Right hindlimb (tissue), 1 donor: ENCODE results near the gene TGM3.

Experiments used
- DNase-seq: peaks from one replicate; pipeline ENCODE4 v3.0.0-alpha.2; 2018

The TGM3 gene

DNA sequence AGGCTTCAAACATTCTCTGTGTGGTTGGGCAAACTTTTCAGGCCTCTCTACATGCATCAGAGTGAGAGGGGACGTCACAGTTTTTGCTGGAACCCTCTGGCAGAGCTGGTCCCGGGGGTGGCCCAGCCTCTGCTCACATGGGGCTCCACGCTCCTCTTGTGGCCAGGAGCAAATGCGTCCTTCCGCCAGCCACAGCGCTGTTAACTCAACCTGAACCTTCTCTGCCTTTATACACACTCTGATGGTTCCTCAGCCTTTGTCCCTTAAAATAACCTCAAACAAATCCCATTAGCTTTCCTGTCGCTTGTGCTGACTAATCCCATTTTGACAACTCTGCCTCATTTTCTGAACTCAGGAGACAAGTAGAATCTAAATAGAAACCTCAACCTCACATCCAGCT lies 45.5 kb downstream of the TGM3 start:
- no peak for DNase-seq

DNA sequence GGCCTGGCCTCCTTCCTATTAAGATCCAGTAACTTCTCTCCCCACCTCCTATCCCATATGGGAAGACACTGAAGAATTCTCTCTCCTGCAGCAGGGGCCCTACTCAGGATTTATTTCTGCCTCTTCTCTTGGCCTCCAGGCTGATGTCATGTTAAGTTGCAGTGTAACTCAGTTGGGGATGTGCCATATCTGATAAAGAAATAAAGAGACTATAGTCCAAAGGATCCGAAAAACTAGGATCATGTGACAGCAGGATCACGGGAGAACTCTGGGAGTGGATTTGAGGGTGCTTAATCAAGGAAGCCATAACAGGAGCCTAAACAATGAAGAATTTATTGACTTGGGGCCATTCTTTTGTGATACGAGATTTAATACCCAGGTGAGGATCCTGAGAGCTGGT lies 46.4 kb downstream of the TGM3 start:
- no peak for DNase-seq

DNA sequence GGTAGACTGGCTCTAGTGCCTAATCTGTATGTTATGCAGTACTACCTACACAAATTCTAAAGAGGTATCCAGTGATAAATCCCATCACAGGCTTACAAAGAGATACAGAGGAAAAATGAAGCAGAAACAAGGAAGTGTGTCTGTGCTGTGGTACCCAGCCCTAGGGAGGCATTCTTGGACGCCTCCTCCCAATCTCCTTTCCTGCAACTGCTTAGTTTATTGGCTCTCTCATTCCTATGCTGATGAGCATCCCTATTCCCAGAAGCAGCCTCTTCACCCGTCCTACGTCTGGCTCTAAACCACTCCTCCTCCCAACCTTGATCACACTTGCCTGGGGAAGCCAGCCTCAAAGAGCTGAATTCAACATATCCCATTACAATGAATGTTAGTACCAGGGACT lies 50.4 kb downstream of the TGM3 start:
- no peak for DNase-seq

DNA sequence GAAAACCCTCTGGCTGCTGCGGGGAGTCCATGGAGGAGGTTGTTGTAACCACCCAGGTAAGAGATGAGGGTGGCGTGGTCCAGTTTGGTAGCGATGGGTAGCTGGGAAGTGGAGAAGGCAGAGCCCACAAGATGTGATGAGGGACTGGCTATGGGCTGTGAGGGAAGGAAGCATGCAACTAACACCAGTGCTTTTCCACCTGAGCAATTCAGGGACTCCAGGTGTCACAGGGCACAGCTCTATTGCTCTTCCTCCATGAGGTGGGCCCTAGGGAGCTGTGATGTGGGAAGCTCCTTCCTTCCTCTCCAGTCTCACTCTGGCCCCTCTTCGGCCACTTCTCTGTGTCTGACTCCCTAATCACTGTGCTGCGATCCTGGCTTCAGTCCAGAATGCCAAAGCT lies 52.5 kb downstream of the TGM3 start:
- DNase-seq = no peak

DNA sequence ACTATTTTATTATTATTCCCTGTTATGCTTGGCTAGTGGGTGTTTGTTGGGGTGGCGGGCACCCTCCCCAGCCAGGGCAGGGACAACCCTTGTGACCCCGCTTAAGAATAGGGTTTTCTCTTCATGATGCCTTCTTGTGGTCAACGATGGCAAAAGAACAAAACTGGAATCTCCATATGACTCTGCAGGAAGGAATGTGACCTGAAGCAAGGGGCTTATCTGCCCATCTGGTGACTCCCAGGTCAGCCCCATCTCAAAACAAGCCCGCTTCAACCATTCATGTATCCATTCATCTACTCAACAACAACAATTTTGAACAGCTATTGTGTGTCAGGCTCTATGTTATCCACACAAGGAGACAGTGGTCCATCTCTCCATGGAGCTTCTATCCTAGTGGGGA lies 54.0 kb downstream of the TGM3 start:
- DNase-seq = no peak

DNA sequence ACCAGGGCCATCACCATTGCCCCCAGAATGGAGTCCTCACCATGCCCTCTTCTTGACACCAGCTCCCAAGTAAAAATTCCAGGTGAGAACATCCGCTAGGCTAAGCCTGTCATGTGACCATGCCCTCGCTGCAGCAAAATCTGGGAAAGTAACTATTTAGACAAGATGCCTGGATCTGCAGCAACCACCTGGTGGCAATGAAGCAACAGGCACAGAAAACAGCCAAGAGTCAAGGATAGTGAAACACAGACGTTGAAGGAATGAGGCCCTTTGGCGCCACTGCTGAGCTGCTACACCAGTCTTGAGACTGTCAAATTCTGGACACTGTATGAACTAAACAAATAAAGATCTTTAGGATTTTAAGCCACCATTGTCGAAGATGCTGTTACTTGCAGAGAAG lies 54.8 kb downstream of the TGM3 start:
- DNase-seq = no peak

DNA sequence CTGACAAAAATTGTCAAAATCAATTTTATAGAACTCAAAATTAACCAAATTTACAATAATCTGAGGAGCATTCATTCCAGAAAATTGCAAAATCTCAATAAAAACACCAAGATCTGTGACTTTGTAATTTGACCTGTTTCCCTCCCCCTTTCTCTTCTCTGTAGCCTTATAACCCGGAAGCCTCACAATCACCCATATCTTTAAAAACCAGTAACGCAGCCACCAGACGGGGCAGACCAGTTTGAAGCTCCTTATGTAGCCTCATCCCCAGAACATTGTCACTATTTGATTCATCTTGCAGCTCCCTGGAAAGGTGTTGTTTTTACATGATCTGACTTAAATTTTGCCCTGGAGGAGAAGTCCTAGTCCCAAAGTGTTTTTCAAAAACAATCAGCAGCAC lies 57.4 kb downstream of the TGM3 start:
- no peak for DNase-seq

DNA sequence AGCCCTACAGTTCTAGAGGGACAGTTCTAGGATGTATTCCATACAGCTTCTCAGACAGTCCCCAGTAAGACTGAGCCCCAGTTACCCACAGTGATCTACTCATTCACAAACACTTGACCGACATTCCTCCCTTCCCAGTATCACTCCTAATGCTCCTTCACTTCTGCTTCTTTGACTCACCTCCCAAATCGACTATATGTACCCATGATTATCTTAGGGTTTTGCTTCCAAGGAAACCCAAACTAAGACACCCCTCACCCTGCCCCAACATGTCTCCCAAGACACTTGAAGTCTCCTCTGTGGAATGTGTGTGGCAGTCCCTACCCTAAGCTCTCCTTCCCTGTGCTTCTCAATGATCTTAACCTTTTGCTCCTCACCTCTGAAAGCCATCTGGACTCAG lies 61.3 kb downstream of the TGM3 start:
- DNase-seq = no peak

DNA sequence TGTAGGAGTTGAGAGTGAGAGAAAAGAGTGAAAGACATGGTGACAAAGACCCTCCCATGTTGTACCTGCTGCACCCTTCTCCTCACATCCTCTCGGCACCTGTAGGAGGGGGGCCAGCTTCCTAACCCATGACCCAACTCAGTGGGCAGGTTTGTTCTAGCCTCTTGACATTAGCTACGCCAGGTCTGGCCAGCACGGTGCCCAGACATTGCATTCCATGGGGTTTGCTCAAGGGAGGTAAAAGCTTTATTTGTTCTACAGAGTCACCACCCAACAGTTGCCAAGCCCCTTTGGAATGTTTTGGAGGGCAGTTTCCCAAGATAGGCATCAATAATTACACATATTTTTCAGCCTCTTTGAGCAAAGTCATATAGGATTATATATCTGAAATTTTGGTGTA lies 62.2 kb downstream of the TGM3 start:
- no peak for DNase-seq

DNA sequence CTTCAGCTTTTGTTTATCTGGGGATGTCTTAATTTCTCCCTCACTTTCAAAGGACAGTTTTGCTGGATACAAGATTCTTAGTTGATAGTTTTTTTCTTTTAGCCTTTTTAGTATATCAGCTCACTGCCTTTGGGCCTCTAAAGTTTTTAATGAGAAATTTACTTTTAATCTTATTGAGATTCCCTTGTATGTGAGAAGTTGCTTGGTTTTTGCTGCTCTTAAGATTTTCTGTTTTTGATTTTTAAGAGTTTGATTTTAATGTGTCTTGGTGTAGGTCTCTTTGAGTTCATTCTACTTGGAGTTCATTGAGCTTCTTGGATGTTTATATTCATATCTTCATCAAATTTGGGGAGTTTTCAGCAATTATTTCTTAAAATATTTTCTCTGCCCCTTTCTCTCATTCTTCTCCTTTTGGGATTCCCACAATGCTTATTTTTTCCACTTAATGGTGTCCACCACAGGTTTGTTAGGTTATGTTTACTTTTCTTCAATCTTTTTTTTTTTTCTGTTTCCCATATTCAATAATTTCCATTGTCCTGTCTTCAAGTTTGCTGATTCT lies 65.3 kb downstream of the TGM3 start:
- no peak for DNase-seq

DNA sequence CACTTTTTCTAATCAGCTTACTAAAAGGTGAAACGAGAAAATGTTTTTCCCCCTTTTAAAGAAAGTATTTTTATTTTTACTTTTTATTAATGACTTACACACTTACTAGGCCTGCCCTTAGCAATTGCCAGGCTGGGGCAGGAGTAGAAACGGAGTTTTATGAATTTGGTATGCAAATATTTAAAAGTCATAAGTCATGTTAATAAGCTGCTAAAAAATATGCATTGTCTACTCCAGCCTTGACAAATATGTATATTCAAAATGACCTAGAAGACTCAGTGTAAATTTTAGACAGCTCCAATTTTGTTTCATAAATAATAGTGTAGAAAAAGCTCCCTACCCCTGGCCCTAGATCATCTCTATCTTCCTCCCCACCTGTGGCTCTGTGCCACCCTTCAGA lies 67.4 kb downstream of the TGM3 start:
- no peak for DNase-seq

DNA sequence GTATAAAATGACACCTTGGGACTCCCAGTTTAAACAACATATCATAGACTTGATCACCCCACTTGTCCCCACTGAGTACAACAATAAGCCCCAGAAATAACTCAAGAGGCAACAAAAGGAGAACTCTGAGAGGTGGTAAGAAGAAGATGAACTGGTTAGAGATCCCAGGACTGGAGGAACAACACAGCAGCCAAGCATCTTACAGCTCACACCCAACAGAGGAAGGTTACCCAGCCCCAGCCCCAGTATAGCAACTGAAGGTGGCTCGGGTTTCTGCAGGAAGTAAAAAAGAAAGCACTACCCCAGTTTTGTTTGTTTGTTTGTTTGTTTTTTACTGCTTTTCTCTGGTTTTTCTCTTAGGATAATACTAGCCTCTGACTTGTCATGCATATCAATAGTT lies 67.8 kb downstream of the TGM3 start:
- DNase-seq = no peak

DNA sequence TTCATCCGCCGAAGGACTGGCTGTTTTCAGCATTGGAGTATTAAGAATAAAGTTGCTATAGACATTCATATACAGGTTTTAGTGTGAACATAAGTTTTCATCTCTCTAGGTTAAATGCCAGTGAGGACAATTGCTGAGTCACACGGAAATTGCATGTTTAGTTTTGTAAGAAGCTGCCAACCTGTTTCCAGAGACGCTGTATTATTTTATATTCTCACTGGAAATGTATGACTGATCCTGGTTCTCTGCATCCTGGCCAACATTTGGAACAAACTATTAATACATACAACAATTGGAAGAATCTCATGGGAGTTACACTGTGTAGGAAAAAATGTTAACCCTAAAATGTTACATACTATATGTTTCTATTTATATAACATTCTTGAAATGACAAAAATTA lies 68.2 kb downstream of the TGM3 start:
- DNase-seq = no peak

DNA sequence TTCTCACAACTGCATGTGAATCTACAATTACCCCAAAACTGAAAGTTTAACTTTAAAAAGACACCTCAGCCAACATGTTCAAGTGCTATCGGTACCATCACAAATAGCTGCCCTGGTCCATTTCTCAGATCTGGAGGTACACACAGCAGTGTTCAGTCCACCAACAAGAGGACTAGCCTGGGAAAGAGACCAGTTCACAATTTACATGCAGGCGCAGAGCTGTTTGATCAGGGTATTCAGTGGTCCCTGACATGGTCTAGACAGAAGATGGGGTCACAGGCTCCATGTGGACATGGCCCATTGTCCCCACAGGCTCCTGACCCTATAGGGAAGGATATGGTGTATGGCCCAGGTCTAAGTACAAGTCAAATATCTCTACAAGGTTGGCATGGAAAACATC lies 69.3 kb downstream of the TGM3 start:
- no peak for DNase-seq

DNA sequence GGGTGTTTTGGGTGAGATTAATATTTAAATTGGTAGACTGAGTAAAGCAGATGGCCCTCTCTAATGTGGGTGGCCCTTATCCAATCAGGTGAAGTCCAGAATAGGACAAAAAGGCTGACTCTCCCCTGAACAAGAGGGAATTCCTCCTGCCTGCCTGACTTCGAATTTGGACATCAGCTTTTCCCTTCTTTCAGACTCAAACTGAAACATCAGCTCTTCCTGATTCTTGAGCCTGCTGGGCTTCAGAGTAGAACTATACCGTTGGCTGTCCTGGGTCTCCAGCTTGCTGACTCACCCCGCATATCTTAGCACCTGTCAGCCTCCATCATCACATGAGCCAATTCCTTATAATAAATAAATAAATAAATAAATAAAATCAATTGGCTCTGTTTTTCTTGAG lies 69.9 kb downstream of the TGM3 start:
- no peak for DNase-seq

DNA sequence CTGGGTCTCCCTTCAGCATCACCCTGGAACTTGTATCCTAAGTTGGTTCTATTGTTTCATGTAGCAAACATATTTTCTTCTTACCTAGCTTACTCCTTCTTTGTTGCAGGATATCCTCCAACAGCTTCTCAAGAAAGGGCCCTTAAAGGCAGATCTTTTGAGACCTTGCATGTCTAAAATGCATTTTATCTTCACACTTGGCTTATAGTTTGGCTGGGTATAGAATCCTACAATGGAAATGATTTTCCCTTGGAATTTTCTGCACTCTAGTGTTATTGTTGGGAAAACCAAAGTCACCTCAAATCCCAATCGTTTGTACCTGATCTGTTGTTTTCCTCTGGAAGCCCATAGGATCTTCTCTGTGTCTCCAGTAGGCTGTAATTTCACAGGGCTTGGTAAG lies 72.8 kb downstream of the TGM3 start:
- no peak for DNase-seq

DNA sequence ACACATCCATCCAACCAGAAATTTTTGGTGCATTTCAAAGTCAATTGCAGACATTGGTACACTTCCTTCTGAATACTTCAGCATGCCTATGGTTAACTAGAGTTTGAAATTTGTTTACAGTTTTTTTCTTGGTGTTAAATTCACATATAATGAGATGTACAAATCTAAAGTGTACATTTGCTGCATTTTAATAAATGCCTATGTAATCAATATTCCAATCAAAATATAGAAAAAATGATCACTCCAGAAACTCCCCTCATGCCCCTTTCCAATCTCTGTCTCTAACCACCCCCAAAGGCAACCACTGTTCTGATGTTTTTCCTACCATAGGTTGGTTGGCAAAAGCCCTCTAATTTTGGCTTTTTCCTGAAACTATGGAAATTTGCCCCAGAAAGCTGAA lies 77.3 kb downstream of the TGM3 start:
- DNase-seq = no peak

DNA sequence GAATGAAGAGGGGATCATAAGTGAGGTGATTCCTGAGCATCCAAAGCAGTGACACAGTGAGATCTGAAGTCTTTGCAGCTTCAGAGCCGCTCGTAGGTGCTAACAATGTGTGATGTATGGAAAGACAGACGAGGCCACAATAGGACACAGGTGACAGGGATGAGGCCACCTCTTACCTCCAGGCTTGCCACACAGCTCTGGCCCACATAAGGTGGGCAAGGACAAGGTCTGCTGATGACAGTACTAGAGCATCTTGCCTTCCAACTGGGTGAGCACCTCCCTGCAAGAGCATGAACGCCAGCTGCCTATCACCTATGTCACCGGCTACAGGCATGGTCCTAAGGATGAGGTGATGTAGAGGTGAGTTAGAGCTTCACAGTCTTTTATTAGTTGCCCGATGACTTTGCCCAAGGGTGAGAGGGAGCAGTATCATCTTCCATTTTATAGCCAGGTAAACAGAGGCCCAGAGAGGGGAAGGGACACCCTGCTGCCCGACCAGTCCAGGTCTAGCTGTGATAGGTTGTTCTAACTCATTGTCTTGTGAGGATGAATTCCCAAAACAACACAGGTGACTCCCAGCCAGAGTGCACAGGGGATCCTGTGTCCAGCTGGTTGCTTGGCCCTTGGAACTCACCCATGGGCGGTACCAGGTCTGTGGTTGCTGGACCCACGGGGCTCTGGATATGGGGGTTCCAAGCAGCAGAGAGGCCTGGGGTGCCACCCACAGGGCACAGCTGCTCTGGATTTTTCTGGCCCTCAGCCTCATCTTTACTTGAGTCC lies 78.7 kb downstream of the TGM3 start:
- no peak for DNase-seq

DNA sequence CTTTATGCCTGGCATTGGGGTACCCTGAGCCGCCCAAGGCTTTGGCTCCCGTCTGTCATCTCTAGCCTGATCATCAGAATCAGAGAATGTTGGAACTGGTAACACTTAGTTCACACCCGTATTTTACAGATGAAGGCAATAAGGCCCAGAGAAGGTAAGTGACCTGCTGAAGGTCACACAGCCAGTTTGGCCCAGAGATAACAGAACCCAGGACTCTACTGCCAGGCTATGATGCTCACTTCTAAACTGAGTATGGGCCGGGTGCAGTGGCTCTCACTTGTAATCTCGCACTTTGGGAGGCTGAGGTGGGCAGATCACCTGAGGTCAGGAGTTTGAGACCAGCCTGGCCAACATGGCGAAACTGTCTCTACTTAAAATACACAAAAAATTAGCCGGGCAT lies 83.1 kb downstream of the TGM3 start:
- DNase-seq = no peak

DNA sequence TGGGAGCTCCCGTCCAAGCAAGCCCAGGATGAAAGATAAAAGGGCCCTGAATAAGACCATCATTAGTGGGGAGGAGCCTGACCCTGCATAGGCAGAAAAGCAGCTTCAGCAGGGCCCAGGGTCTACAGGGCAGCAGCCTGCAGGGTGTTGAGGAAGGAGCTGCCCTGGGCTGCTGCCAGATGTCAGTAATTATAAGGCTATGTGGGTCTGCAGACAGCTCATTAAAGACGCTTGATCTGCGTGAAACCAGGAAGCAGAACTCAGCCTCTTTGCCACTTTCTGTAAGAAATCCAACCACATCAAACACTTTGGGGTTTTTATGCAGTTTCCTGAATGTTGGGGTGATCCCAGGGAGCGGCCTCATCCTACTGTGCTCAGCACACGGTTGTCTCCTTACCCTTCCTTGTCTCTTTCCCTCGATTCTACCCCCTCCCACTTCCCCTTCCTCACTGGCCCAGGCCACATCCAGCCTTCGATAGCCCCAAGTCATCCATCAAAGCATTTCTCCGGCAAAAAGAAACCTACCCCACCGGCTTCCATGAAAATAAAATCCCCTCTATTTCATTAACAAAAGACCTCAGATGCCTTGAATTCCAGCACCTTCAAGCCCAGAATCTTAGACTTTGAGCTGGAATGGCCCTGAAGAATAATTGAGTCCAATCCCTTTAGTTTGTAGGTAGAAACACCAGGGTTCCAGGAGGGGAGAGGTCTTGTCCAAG lies 83.9 kb downstream of the TGM3 start:
- DNase-seq = no peak

DNA sequence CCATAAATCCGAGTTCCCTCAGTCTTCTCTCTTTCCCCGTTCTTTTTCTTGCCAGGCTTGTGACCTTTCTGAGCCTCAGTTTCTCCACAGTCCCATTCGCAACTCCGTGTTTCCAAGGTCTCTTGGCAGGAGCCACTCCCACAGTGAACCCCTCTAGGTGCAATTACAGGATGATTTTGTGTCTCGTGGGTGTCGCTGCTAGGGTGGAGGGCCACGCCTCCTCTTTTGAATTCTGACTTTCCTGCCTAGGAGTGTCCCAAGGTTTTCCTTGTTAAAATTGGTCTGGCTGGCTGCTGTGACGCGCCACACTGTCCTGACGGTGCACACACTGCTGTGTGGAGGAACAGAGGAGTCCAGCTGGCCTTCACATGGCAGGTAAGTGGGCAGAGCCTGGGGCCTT lies 84.8 kb downstream of the TGM3 start, which contains the start of gene TGM6:
Gene TGM6, plus strand, starts transcription at position 301 of the 400 bp plus-strand sequence. Its CDS starts 68 bp downstream, at position 369.
- DNase-seq = no peak

DNA sequence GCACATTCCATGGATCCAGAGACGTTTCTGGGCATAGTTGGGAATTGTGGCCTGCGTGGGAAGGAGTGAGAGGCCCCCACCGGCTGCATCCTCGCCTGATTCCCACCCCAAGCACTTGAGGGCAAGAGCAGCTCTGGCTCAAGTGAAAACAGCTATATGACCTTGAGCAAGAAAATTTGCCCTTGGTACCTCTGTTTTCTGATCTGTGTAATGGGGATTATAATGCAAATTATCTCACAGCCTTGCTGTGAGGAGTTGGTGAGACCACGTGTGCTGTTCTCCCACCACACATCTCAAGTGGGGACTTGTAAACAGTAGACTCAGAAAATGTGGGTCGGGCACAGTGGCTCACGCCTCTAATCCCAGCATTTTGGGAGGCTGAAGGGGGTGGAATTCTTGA lies 85.5 kb downstream of the TGM3 start:
- DNase-seq = no peak

DNA sequence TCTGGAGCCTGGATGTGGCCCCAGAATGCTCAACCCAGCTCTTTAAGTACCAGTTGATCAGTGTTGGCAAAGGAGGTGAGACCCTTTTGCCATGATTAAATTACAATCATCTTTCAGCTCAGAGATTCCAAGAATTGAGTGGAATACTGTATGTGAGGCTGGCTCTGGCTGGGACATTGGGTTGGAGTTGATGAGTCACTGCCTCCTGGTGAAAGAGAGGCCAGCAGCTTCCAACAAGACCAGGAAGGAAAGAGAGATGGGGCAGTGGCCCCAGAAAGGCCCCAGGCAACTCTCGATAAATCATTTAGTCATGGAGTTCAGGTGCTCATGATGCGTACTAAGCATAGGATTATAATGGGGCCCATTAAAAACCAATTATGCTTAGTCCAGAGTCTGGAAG lies 87.0 kb downstream of the TGM3 start:
- no peak for DNase-seq

DNA sequence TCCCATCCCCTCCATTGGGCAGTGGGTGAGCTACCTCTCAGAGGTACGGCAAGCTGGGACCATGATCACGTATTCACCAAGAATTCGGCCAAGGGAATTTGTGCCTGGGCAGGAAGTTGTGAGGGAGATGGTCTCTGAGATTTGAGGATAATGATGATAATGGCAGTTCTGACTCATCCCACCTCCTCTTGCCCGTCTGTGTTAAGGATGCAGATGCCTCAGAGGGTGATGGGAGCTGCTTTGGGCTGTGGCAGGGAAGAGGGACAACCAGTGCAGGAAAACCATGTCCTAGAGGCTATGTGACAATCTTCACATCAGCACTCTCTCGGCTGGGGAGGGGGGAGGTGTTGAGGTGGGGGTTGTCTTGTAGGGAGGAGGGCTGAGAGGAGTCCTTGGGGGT lies 89.2 kb downstream of the TGM3 start:
- DNase-seq = no peak
